Smooth muscle cell (in vitro differentiated cells): Measurements from ENCODE around the gene GRAMD2A. TPM values are rescaled to one million over a fixed set of nuclear protein-coding genes. Genes with fewer than 3 reads are reported as not detected.

ENCODE experiments used
- DNase-seq: peaks from one replicate; lab custom pipeline; 2025; ENCODE audit not compliant: unreplicated experiment; lab: John Stamatoyannopoulos, UW
- H2AFZ ChIP-seq: fragments of 200-600 bp; sonication (generic); 2 replicates; pipeline ENCODE4 v1.6.0; 2016; ENCODE audit warnings: antibody characterized with exemption, low read depth, mild to moderate bottlenecking
- H3F3A ChIP-seq: fragments of 200-600 bp; sonication (generic); 2 replicates; pipeline ENCODE4 v1.6.0; 2017; ENCODE audit warnings: antibody characterized with exemption, low read depth
- H3K27ac ChIP-seq: fragments of 200-600 bp; sonication (generic); 2 replicates; pipeline ENCODE4 v1.5.1; 2016; ENCODE audit warnings: low read depth, mild to moderate bottlenecking
- H3K27me3 ChIP-seq: fragments of 200-600 bp; sonication (generic); 2 replicates; pipeline ENCODE4 v1.6.1; 2016; ENCODE audit warnings: low read depth, mild to moderate bottlenecking
- H3K36me3 ChIP-seq: fragments of 200-600 bp; sonication (generic); 2 replicates; pipeline ENCODE4 v1.5.1; 2016; ENCODE audit warnings: low read depth
- H3K4me1 ChIP-seq: fragments of 200-600 bp; sonication (generic); 2 replicates; pipeline ENCODE4 v1.5.1; 2016; ENCODE audit warnings: low read depth
- H3K4me2 ChIP-seq: fragments of 200-600 bp; sonication (generic); 2 replicates; pipeline ENCODE4 v1.6.0; 2016; ENCODE audit warnings: mild to moderate bottlenecking
- H3K4me3 ChIP-seq: fragments of 200-600 bp; sonication (generic); 2 replicates; pipeline ENCODE4 v1.5.1; 2016; ENCODE audit warnings: mild to moderate bottlenecking
- H3K79me2 ChIP-seq: fragments of 200-600 bp; sonication (generic); 2 replicates; pipeline ENCODE4 v1.6.0; 2016; ENCODE audit warnings: low read depth, mild to moderate bottlenecking
- H3K9ac ChIP-seq: fragments of 200-600 bp; sonication (generic); 2 replicates; pipeline ENCODE4 v1.6.0; 2016; ENCODE audit warnings: low read depth
- H3K9me3 ChIP-seq: fragments of 200-600 bp; sonication (generic); replicated peaks from 2 replicates; pipeline ENCODE4 v1.5.1; 2016; ENCODE audit warnings: low read depth
- H4K20me1 ChIP-seq: fragments of 200-600 bp; sonication (generic); 2 replicates; pipeline ENCODE4 v1.6.0; 2016; ENCODE audit warnings: low read depth
- WGBS: methylation state at CpG from one replicate; pipeline ENCODE4 v1.1.7; 2016; ENCODE audit warnings: low lambda C conversion rate; 5-methylcytosine and 5-hydroxymethylcytosine counted together
- polyA plus RNA-seq: library from polyadenylated mRNA; unstranded; fragments of >200 nt; fragmentation: Nextera tagmentation; extraction: Ambion mirVana; gene quantifications from 2 replicates; pipeline ENCODE4 v1.2.1, GENCODE V29; 2016
- total RNA-seq: library from RNA; depleted of rRNA; stranded (reverse); fragments of >200 nt; gene quantifications from 2 replicates; pipeline ENCODE4 v1.2.3, GENCODE V29; 2014
- TF ChIP-seq, protein P1 (sequence below): fragments of 200-600 bp; sonication (generic); IDR thresholded peaks from 2 replicates; pipeline ENCODE4 v1.5.1; 2017; ENCODE audit warnings: borderline replicate concordance, mild to moderate bottlenecking, antibody characterized with exemption; ENCODE audit not compliant: insufficient read depth, poor library complexity, severe bottlenecking

The GRAMD2A gene
- total and polyA plus RNA-seq, 2 experiments from 2014 or later: 0.54 to 2.1 TPM

DNA sequence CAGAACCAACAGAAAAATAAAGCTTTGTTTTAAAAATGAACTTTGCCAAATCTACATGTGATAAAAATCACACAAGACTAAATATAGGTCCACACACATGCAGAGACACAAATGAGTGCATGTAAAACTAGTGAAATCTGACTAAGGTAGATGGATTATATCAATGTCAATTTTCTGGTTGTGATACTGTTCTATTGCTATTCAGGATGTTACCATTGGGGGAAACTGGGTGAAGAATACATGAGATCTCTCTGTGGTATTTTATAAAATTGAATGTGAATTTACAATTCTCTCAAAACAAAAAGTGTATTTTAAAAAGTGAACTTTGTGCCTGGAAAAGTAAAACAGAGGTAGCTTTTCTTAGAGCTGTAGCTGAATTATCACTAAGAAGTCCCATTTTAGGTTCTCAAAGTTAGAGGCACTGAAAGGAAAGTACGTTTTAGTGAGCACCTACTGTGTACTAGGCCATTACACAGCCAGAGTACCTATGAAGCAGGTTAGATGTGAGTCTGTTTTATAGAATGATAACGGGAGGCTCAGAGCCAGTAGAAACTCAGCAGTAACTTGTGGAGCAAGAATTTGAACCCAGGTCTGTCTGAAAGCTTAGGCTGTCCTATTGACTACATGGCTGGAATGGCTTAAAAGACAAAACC is 8.2 kb downstream of the GRAMD2A start:
- no peak for DNase-seq
- H4K20me1 ChIP-seq: no peaks in the 10 kb centered on the region
- no peaks in the 10 kb centered on the region for H3K9me3 ChIP-seq
- H3K27me3 ChIP-seq: peaks cover 24% of the 10 kb centered on the region
- no peaks in the 10 kb centered on the region for H3K79me2 ChIP-seq
- H2AFZ ChIP-seq: no peak overlapping the region
- no peak overlapping the region for H3K9ac ChIP-seq
- no peak overlapping the region for H3K4me3 ChIP-seq
- no peak overlapping the region for H3K4me2 ChIP-seq
- no peak overlapping the region for H3K27ac ChIP-seq
- H3F3A ChIP-seq: no peaks in the 10 kb centered on the region
- 95% methylated on average over 2 of the region's 2 CpGs for WGBS
- H3K36me3 ChIP-seq: no peaks in the 10 kb centered on the region
- H3K4me1 ChIP-seq: no peaks in the 10 kb centered on the region
- TF ChIP-seq, protein P1, sequence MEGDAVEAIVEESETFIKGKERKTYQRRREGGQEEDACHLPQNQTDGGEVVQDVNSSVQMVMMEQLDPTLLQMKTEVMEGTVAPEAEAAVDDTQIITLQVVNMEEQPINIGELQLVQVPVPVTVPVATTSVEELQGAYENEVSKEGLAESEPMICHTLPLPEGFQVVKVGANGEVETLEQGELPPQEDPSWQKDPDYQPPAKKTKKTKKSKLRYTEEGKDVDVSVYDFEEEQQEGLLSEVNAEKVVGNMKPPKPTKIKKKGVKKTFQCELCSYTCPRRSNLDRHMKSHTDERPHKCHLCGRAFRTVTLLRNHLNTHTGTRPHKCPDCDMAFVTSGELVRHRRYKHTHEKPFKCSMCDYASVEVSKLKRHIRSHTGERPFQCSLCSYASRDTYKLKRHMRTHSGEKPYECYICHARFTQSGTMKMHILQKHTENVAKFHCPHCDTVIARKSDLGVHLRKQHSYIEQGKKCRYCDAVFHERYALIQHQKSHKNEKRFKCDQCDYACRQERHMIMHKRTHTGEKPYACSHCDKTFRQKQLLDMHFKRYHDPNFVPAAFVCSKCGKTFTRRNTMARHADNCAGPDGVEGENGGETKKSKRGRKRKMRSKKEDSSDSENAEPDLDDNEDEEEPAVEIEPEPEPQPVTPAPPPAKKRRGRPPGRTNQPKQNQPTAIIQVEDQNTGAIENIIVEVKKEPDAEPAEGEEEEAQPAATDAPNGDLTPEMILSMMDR: no peak

DNA sequence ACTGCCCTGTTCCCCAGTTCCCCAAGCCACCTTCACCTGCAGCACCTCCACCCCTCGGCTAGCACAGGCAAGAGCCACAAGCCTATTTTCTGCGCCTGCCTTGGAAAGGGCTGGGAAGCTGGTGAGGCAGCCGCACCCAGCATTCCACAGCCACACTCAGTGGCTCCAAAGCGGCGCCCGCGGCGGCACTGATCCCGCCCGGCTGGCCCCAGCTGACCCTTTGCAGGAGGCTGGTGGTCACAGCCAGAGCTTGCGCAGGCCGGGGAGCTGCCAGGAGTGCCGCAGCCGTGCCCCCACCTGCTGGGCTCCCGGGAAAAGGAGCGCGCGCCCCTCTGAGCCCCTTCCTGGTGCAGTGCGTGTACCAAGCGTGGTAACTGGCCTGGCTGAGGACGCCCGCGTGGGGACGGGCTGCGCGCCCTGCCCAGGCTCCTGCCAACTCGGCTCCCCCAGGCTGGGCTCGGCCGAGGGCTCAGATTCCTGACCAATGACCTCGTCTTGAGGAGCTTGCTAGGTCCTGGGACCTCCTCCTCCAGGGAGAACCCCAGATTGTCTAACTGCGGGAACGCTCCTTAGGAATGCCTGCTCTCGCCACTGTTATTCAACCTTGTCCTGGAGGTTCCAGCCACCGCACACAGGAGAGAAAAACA is 13.3 kb downstream of the GRAMD2A start:
- Histone ChIP-seq H3K9me3 (no peaks in the 10 kb centered on the region), H4K20me1 (no peaks in the 10 kb centered on the region), H3K4me1 (peaks cover 7% of the 10 kb centered on the region), H2AFZ (no peak overlapping the region), H3K27ac (no peak overlapping the region), H3F3A (no peaks in the 10 kb centered on the region), H3K4me3 (peak overlapping the region; percentile 39), H3K4me2 (peak overlapping the region; percentile 85), H3K36me3 (no peaks in the 10 kb centered on the region), H3K79me2 (no peaks in the 10 kb centered on the region), H3K9ac (no peak overlapping the region), H3K27me3 (peaks cover 33% of the 10 kb centered on the region)
- no peak for DNase-seq
- WGBS: 9% methylated on average over 30 of the region's 34 CpGs
- TF ChIP-seq, protein P1: no peak

DNA sequence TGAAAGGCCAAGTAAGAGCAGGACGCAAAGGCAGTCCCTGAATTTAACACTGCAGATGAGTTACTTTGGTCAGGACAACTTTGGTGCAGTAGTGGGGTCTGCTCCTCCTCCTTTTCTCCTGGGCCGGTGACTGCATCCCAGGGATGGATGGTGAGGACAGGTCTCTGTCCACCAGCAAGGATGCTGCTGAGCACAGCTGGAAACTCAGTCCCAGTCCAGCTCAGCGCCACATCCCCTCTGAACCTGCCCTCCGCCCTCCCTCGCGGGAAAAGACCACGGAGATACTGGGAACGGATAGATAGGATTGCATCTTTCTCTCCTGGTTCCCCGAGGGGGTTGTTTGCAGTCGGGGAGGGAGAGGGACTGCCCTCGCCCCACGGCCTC is 13.8 kb downstream of the GRAMD2A start:
- Histone ChIP-seq H3K27ac (no peak overlapping the region), H3K9ac (no peak overlapping the region), H3K9me3 (no peaks in the 10 kb centered on the region), H3F3A (no peaks in the 10 kb centered on the region), H4K20me1 (no peaks in the 10 kb centered on the region), H3K79me2 (no peaks in the 10 kb centered on the region), H3K27me3 (peaks cover 33% of the 10 kb centered on the region), H3K36me3 (no peaks in the 10 kb centered on the region), H2AFZ (no peak overlapping the region), H3K4me2 (peak overlapping the region; percentile 85), H3K4me3 (peak overlapping the region; percentile 39), H3K4me1 (peaks cover 7% of the 10 kb centered on the region)
- DNase-seq: no peak
- 44% methylated on average over 12 of the region's 12 CpGs for WGBS
- TF ChIP-seq, protein P1: no peak
